A549 (cell line): ENCODE measurements around the gene NOC3L.

Experiments used
- CEBPB ChIP-seq, 2 experiments: fragments of >200 bp in 1 of 2; sonication (Bioruptor Twin) in 1 of 2; formaldehyde crosslinking in 1 of 2; IDR thresholded peaks; 2 replicates each; pipeline ENCODE4 v1.6.1; 2012 to 2016
- HDAC2 ChIP-seq: fragments of 200-600 bp; sonication (generic); IDR thresholded peaks from 2 replicates; pipeline ENCODE4 v1.6.1; 2016
- HOXB13 ChIP-seq: fragments of 250-450 bp; sonication (Bioruptor Pico); IDR thresholded peaks from 2 replicates; pipeline ENCODE4 v1.5.0; 2020; ENCODE audit warnings: low read depth, mild to moderate bottlenecking, moderate library complexity
- JUNB ChIP-seq: fragments of >200 bp; sonication (Bioruptor Twin); formaldehyde crosslinking; IDR thresholded peaks from 2 replicates; pipeline ENCODE4 v1.6.1; 2016
- POLR2A ChIP-seq: IDR thresholded peaks from 2 replicates; pipeline ENCODE4 v1.6.1; 2012; ENCODE audit warnings: mild to moderate bottlenecking, low read length
- ZC3H11A ChIP-seq: fragments of 450-650 bp; IDR thresholded peaks from 2 replicates; pipeline ENCODE4 v1.6.1; 2014; ENCODE audit warnings: antibody characterized with exemption, mild to moderate bottlenecking
- TF ChIP-seq, protein P1 (sequence below): fragments of >200 bp; sonication (Bioruptor Twin); formaldehyde crosslinking; IDR thresholded peaks from 3 replicates; pipeline ENCODE4 v1.5.1; 2016
- TF ChIP-seq, protein P2 (sequence below): IDR thresholded peaks from 2 replicates; pipeline ENCODE4 v1.6.1; 2012

DNA sequence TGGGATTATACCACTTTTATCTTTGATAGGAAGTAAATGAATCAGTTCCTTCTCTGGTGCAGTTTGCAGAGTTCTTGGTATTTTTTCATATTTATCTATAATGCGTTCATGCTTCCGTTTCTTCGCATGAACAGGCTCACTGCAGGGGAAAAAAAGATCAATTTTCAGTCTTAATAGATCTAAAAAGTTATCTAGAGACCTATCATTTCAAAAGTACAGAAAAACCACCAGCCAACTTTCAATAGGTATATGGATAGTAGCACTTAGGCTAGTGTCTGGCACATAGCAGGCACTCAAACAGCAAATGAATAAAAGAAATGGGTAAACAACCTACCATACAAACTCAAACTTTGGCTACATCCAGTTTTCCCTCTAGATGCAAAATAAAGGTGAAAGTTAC lies 5.5 kb downstream of the NOC3L start:
- TF ChIP-seq POLR2A, result no peak
- no peak for TF ChIP-seq ZC3H11A
- TF ChIP-seq, protein P1, sequence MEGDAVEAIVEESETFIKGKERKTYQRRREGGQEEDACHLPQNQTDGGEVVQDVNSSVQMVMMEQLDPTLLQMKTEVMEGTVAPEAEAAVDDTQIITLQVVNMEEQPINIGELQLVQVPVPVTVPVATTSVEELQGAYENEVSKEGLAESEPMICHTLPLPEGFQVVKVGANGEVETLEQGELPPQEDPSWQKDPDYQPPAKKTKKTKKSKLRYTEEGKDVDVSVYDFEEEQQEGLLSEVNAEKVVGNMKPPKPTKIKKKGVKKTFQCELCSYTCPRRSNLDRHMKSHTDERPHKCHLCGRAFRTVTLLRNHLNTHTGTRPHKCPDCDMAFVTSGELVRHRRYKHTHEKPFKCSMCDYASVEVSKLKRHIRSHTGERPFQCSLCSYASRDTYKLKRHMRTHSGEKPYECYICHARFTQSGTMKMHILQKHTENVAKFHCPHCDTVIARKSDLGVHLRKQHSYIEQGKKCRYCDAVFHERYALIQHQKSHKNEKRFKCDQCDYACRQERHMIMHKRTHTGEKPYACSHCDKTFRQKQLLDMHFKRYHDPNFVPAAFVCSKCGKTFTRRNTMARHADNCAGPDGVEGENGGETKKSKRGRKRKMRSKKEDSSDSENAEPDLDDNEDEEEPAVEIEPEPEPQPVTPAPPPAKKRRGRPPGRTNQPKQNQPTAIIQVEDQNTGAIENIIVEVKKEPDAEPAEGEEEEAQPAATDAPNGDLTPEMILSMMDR, result no peak
- no peak for TF ChIP-seq JUNB
- TF ChIP-seq, protein P2, sequence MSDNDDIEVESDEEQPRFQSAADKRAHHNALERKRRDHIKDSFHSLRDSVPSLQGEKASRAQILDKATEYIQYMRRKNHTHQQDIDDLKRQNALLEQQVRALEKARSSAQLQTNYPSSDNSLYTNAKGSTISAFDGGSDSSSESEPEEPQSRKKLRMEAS, result no peak
- no peak for TF ChIP-seq CEBPB (IDR thresholded peaks at IDR 0.05)
- TF ChIP-seq HDAC2, result no peak
- no peak for TF ChIP-seq HOXB13 (CRISPR knock-in tag)
